Uterus (tissue), 4 donors: Measurements from ENCODE around the gene NTNG1. TPM values are rescaled to one million over a fixed set of nuclear protein-coding genes. Genes with fewer than 3 reads are reported as not detected.

Experiments
- DNase-seq, 2 donors: peaks; one replicate each; pipeline ENCODE4 v3.0.0-alpha.2; 2019 to 2020
- H3K27ac ChIP-seq, 2 donors: fragments of 200-600 bp; sonication (generic); 1 replicate in 1 of 2; 2 replicates in 1 of 2; pipeline ENCODE4 v1.5.1; 2016 to 2018
- H3K27me3 ChIP-seq, 2 donors: fragments of 200-600 bp; sonication (generic); one replicate each; pipeline ENCODE4 v1.5.1; 2018 to 2019; ENCODE audit warnings: control low read depth in 1 of 2
- H3K36me3 ChIP-seq, 2 donors: fragments of 200-600 bp; sonication (generic); one replicate each; pipeline ENCODE4 v1.5.1; 2019; ENCODE audit warnings: control low read depth in 1 of 2
- H3K4me1 ChIP-seq, 2 donors: fragments of 200-600 bp; sonication (generic); one replicate each; pipeline ENCODE4 v1.5.1; 2018 to 2019; ENCODE audit warnings: control low read depth in 1 of 2
- H3K4me3 ChIP-seq, 2 donors: fragments of 200-600 bp; sonication (generic); 1 replicate in 1 of 2; 2 replicates in 1 of 2; pipeline ENCODE4 v1.5.1; 2018 to 2019; ENCODE audit warnings: mild to moderate bottlenecking in 1 of 2
- H3K9me3 ChIP-seq, 2 donors: fragments of 200-600 bp; sonication (generic); one replicate each; pipeline ENCODE4 v1.5.1; 2019; ENCODE audit warnings: control low read depth in 1 of 2
- POLR2A ChIP-seq, 2 donors: fragments of 450-650 bp; IDR thresholded peaks; one replicate each; pipeline ENCODE4 v1.6.1; 2016; ENCODE audit warnings: antibody characterized with exemption in 2 of 2, mild to moderate bottlenecking in 1 of 2, moderate library complexity in 1 of 2
- intact Hi-C: fragments of 100-400 bp; cut with DNase I; formaldehyde crosslinking; loops from one replicate; pipeline ENCODE4 v1.15.1; 2023; ENCODE audit warnings: low total_unique reads
- total RNA-seq, 4 donors: library from RNA; depleted of rRNA in 3 of 4; stranded (reverse); fragments of >200 nt in 3 of 4; gene quantifications; one replicate each; pipeline versions ENCODE4 v1.1.0 to v1.2.4, GENCODE V29; 2014 to 2023
- TF ChIP-seq, protein P1 (sequence below), 4 experiments: fragments of 200-600 bp in 2 of 4; fragments of 450-650 bp in 2 of 4; sonication (generic) in 2 of 4; IDR thresholded peaks; one replicate each; pipeline ENCODE4 v1.5.1; 2016 to 2019; ENCODE audit warnings: antibody characterized with exemption in 4 of 4, mild to moderate bottlenecking in 2 of 4, moderate library complexity in 1 of 4
- donor health status: DM: yes; HTN: yes; CAD: no.

The NTNG1 gene
- total RNA-seq, 4 donors from 2014 or later, result 1.2 to 11.9 TPM; not detected in 2

DNA sequence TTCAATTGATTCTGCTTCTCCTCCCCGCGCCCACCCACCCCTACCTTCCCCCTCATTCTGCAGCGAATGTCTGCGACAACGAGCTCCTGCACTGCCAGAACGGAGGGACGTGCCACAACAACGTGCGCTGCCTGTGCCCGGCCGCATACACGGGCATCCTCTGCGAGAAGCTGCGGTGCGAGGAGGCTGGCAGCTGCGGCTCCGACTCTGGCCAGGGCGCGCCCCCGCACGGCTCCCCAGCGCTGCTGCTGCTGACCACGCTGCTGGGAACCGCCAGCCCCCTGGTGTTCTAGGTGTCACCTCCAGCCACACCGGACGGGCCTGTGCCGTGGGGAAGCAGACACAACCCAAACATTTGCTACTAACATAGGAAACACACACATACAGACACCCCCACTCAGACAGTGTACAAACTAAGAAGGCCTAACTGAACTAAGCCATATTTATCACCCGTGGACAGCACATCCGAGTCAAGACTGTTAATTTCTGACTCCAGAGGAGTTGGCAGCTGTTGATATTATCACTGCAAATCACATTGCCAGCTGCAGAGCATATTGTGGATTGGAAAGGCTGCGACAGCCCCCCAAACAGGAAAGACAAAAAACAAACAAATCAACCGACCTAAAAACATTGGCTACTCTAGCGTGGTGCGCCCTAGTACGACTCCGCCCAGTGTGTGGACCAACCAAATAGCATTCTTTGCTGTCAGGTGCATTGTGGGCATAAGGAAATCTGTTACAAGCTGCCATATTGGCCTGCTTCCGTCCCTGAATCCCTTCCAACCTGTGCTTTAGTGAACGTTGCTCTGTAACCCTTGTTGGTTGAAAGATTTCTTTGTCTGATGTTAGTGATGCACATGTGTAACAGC is 339.9 kb downstream of the NTNG1 start:
- no peaks in the 10 kb centered on the region for H3K36me3 ChIP-seq
- TF ChIP-seq, protein P1, sequence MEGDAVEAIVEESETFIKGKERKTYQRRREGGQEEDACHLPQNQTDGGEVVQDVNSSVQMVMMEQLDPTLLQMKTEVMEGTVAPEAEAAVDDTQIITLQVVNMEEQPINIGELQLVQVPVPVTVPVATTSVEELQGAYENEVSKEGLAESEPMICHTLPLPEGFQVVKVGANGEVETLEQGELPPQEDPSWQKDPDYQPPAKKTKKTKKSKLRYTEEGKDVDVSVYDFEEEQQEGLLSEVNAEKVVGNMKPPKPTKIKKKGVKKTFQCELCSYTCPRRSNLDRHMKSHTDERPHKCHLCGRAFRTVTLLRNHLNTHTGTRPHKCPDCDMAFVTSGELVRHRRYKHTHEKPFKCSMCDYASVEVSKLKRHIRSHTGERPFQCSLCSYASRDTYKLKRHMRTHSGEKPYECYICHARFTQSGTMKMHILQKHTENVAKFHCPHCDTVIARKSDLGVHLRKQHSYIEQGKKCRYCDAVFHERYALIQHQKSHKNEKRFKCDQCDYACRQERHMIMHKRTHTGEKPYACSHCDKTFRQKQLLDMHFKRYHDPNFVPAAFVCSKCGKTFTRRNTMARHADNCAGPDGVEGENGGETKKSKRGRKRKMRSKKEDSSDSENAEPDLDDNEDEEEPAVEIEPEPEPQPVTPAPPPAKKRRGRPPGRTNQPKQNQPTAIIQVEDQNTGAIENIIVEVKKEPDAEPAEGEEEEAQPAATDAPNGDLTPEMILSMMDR (IDR thresholded peaks at IDR 0.05), result no peak
- no peak for TF ChIP-seq POLR2A (IDR thresholded peaks at IDR 0.05)
- intact Hi-C loops, result no loop called here
- no peaks in the 10 kb centered on the region for H3K27me3 ChIP-seq
- no peaks in the 10 kb centered on the region for H3K9me3 ChIP-seq
- H3K4me1 ChIP-seq, result peaks cover 0 to 5% of the 10 kb centered on the region in 2 donors
- no peak overlapping the region for H3K4me3 ChIP-seq
- DNase-seq, result peak in 1 of 2 donors; percentile 14
- H3K27ac ChIP-seq, result no peak overlapping the region

- H3K27ac ChIP-seq, result no peak overlapping the region
- DNase-seq, result no peak
- intact Hi-C loops, result no loop called here
Observed at GRCh38 chr1:107481756-107482384, 341.0 kb downstream of the NTNG1 start.

DNA sequence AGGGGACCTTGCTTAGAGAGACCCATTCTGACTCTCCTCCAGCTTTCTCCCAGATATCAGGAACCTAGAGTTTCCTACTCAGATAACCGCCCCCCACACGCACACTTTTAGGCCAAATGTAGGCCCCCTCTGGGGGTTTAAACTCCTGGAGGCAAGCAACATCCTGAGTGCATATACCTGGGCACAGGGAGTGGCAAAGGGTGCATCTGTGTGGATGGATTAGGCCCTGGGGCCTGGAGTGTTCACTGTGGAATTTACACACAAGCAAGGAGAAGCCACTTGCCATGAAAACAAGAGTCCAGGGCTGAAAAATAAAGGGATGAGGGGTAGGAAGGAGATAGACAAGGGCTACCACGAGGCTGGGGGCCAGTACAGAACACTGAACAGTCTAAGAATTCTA is 343.1 kb downstream of the NTNG1 start:
- Histone ChIP-seq H3K9me3 (no peaks in the 10 kb centered on the region), H3K4me3 (no peak overlapping the region), H3K27me3 (no peaks in the 10 kb centered on the region), H3K4me1 (peaks cover 0 to 5% of the 10 kb centered on the region in 2 donors), H3K27ac (no peak overlapping the region), H3K36me3 (no peaks in the 10 kb centered on the region)
- no peak for TF ChIP-seq POLR2A (IDR thresholded peaks at IDR 0.05)
- TF ChIP-seq, protein P1 (IDR thresholded peaks at IDR 0.05), result no peak
- no peak for DNase-seq
- intact Hi-C loops, result no loop called here

More at GRCh38 chr1:107481756-107482384, 341.0 kb downstream of the NTNG1 start:
- TF ChIP-seq, protein P1 (IDR thresholded peaks at IDR 0.05), result no peak
- no peak for TF ChIP-seq POLR2A (IDR thresholded peaks at IDR 0.05)
- Histone ChIP-seq H3K4me1 (peaks cover 0 to 5% of the 10 kb centered on the region in 2 donors), H3K27me3 (no peaks in the 10 kb centered on the region), H3K9me3 (no peaks in the 10 kb centered on the region), H3K4me3 (no peak overlapping the region), H3K36me3 (no peaks in the 10 kb centered on the region)

GRCh38 chr1:107486349-107486748 is 345.5 kb downstream of the NTNG1 start:
- H3K27ac ChIP-seq, result no peak overlapping the region
- TF ChIP-seq, protein P1 (IDR thresholded peaks at IDR 0.05), result no peak
- TF ChIP-seq POLR2A (IDR thresholded peaks at IDR 0.05), result no peak
- intact Hi-C loops, result no loop called here
- no peaks in the 10 kb centered on the region for H3K27me3 ChIP-seq
- no peaks in the 10 kb centered on the region for H3K36me3 ChIP-seq
- H3K9me3 ChIP-seq, result no peaks in the 10 kb centered on the region
- DNase-seq, result no peak
- H3K4me3 ChIP-seq, result no peak overlapping the region
- no peaks in the 10 kb centered on the region for H3K4me1 ChIP-seq

- Histone ChIP-seq H3K27ac (no peak overlapping the region), H3K4me3 (no peak overlapping the region), H3K36me3 (no peaks in the 10 kb centered on the region), H3K9me3 (no peaks in the 10 kb centered on the region), H3K4me1 (no peaks in the 10 kb centered on the region), H3K27me3 (no peaks in the 10 kb centered on the region)
- no peak for DNase-seq
- intact Hi-C loops, result no loop called here
- TF ChIP-seq, protein P1 (IDR thresholded peaks at IDR 0.05), result no peak
- TF ChIP-seq POLR2A (IDR thresholded peaks at IDR 0.05), result no peak
Observed at GRCh38 chr1:107487506-107487905, 346.7 kb downstream of the NTNG1 start.
